NCI-H446 (cell line): ENCODE data around the gene VPS26B.
"Not testable (repeated sequence)": the region's sequence is repeated elsewhere in the genome, so short reads cannot be mapped to it uniquely, and the experiment has no call there.

Source experiments
- DNase-seq, 2 experiments: peaks; one replicate each; lab custom pipeline; 2025; lab: John Stamatoyannopoulos, UW

VPS26B gene

GRCh38 chr11:134223836-134224709 lies at the start of gene VPS26B, which contains the start of gene NCAPD3:
TSS of gene VPS26B (plus strand) at chr11:134224671. CDS start at chr11:134225123, 452 bp downstream.
TSS of gene NCAPD3 (minus strand) at chr11:134223967. CDS start at chr11:134223926, 41 bp downstream.
- peak; percentile 96 to 99 for DNase-seq

DNA sequence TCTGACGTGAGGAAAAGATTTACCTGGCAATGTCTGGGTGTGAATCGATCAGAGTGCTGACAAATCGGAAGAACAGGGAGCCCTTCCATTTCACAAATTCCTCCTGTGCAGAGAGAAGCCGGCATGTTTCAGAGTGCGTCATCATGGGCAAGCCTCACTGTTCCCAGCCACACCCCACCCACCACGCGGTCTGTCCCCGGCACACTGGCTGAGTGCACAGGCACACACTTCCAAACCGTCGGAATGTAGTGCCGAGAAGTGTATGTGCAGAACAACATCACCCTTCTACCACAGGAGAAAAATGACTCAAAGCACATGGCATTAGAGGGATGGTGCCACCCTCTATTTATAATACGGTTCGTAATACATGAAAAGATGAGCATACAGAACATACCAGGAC lies 48.2 kb upstream of the VPS26B start:
- DNase-seq: no peak

- no peak for DNase-seq
Observed at GRCh38 chr11:134178032-134178674, 46.3 kb upstream of the VPS26B start.

DNA sequence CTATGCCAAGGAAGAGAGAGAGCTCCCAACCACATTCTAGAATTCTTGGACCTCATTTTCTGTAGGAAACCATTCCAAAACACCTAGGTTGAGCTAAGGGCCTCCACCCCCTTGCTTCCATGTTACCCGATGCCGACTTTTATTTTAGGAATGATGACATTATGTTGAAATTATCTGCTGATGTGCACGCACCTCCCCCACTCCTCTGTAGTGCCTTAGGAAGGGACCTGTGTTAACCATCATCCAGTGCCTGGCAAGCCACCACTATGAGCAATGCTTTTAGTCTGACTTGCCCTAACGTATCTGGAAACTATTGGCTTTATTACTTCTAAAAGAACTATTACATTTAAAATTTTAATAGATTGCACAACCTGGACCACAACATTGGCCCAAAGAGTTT lies 42.8 kb upstream of the VPS26B start:
- no peak for DNase-seq

- not testable (repeated sequence) for DNase-seq
Observed at GRCh38 chr11:134188092-134188491, 36.4 kb upstream of the VPS26B start.

GRCh38 chr11:134196756-134197155 lies 27.7 kb upstream of the VPS26B start:
- no peak for DNase-seq

GRCh38 chr11:134199531-134199930 lies 24.9 kb upstream of the VPS26B start:
- DNase-seq: no peak

- no peak for DNase-seq
Observed at GRCh38 chr11:134200688-134201087, 23.8 kb upstream of the VPS26B start.

GRCh38 chr11:134202661-134203060 lies 21.8 kb upstream of the VPS26B start:
- DNase-seq: no peak

DNA sequence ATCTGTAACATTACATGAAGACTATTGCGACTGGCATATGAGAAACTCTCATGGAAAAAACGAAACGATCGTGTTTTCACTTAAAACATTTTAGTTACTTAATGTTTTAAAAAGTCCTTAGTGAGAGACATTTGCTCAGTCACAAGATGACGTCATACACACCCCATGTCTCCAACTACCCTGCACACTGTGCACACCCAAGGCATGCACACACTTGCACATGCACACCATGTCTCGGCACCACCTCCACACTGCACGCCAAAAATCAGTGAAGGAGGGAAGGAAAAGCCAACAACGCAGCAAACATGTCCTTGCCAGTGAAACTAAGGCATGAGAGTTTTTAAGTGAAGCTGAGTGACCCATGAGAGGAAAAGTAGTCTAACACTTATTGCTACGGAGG lies 18.7 kb upstream of the VPS26B start:
- no peak for DNase-seq

GRCh38 chr11:134206185-134206584 lies 18.3 kb upstream of the VPS26B start:
- no peak for DNase-seq

- DNase-seq: peak in 1 of 2 experiments; percentile 39
Observed at GRCh38 chr11:134207538-134208239, 16.8 kb upstream of the VPS26B start.

GRCh38 chr11:134215836-134216235 lies 8.6 kb upstream of the VPS26B start:
- DNase-seq: no peak

- no peak for DNase-seq
Observed at GRCh38 chr11:134216816-134217215, 7.7 kb upstream of the VPS26B start.

DNA sequence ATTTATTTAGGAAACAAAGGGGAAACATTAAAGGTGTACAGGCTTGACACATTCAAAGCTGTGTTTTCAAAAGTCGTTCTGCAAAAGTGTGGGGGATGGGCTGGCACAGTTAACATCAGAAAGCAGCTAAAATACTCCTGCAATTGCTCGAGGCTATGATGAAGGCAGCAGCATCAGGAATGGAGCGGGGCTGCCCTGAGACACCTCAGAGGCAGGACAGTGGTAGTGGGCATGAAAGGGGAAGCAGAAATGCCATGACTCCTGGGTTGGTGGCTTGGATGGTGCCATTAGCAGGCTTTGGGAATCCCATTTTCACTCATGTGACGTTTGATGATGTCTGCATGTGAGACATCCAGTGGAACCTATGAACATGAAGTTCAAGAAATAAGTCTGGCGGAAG lies 1.4 kb upstream of the VPS26B start:
- no peak for DNase-seq

DNA sequence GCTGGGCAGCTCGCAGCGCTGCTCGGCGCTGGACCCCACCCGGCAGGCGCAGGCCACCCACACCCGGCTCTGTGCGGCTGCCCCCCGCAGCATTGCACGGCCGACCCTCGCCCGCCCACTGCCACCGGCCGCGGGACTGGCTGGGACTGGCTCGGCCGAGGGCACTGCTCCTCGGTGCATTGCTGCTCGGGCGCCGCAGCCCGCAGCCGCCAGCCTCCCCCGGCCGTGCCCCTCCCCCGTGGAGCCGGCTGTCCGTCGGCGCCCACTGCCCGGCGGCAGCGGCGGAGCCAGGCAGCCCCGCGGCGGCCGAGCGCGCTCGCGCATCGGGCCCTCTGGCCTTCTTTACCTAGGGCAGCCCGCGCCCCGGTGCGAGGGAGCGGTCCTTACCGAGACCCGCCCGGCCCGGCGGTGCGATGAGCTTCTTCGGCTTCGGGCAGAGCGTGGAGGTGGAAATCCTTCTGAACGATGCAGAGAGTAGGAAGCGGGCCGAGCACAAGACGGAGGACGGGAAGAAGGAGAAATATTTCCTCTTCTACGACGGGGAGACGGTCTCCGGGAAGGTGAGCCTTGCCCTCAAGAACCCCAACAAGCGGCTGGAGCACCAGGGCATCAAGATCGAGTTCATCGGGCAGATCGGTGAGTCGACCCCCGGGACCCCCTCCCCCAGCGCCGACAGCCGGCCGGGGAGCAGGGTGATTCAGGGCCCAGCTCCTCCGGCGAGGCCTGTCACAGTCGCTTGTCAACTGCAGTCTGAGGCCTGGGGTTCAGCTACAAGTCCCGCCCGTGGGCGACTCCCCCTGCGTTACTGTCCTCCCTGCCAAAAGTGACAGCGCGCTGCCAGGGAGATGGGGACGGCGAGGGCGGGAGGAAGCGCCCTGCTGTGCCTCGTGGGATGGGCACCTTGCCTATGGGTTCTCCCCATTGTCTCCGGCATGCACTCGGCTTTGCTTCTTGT lies 516 bp downstream of the VPS26B start:
- peak in 1 of 2 experiments; percentile 44 for DNase-seq

DNA sequence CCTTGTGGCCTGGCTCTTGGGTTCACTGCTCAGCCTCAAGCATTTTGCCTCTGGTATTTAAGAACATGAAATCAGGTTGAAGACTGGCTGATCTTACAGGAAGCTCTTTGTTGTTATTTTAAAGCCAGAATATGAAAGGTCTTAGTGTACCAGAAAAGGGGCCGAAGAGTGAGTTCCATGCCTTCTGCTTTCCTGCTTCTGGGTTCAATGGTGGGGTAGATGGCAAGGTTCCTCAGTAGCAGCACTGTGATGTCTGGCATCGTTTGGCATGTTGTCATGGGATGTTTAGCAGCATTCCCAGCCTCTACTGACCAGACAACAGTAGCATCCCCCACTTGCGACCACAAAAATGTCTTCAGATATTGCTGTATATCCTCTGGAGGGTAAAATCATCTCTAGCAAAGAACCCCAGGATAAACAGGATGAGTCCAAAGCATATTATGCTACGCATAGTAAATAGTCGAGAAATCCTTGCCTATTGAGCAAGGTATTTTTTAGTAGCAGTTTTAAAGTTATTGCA lies 2.4 kb downstream of the VPS26B start:
- no peak for DNase-seq

- DNase-seq: no peak
Observed at GRCh38 chr11:134228625-134229024, 4.2 kb downstream of the VPS26B start.

DNA sequence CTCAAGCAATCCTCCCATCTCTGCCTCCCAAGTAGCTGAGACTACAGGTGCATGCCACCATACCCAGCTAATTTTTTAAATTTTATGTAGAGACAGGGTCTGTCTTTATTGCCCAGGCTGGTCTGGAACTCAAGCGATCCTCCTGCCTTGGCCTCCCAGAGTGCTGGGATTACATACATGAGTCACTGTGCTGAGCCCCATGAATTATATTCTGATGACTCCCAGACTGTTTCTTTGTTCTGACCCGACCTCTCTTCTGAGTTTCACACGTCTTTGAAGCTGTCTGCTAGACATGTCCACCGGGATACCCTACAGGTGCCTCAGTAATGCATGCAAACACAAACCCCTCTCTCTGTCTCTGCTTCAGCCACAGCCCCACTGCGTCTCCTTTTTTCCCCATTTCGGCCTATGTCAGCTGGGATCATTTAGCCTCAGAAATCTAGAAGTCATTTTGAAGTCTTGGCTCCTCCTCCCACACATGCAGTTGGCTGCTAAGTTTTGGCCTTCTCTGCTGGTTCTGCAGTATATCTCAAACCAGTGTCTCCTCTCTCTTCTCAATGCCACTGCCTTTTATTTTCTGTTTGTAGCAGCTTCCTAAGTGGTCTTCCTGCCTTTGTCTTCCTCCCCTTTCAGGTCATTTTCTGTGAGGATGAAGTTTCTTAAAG lies 4.8 kb downstream of the VPS26B start:
- no peak for DNase-seq

GRCh38 chr11:134230339-134230738 lies 5.9 kb downstream of the VPS26B start:
- DNase-seq: no peak
